ENCODE data around the gene KRT84.

- TF ChIP-seq, protein P1, sequence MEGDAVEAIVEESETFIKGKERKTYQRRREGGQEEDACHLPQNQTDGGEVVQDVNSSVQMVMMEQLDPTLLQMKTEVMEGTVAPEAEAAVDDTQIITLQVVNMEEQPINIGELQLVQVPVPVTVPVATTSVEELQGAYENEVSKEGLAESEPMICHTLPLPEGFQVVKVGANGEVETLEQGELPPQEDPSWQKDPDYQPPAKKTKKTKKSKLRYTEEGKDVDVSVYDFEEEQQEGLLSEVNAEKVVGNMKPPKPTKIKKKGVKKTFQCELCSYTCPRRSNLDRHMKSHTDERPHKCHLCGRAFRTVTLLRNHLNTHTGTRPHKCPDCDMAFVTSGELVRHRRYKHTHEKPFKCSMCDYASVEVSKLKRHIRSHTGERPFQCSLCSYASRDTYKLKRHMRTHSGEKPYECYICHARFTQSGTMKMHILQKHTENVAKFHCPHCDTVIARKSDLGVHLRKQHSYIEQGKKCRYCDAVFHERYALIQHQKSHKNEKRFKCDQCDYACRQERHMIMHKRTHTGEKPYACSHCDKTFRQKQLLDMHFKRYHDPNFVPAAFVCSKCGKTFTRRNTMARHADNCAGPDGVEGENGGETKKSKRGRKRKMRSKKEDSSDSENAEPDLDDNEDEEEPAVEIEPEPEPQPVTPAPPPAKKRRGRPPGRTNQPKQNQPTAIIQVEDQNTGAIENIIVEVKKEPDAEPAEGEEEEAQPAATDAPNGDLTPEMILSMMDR (IDR thresholded peaks at IDR 0.05): peak; percentile 50 to 94 (median 83)
- no peak for TF ChIP-seq POLR2A (IDR thresholded peaks at IDR 0.05)
These were observed 13.0 kb downstream of the KRT84 start for GRCh38 chr12:52372216-52373154.
